OCI-LY1 (cell line): ENCODE results near the gene CMTM1.

Source experiments
- H2AFZ ChIP-seq: fragments of 200-600 bp; sonication (generic), shearing (Covaris generic); 2 replicates; pipeline ENCODE4 v1.6.0; 2014; ENCODE audit warnings: antibody characterized with exemption, mild to moderate bottlenecking, low read length
- H3F3A ChIP-seq: fragments of 200-600 bp; sonication (generic), shearing (Covaris generic); 2 replicates; pipeline ENCODE4 v1.6.0; 2014; ENCODE audit warnings: mild to moderate bottlenecking, antibody characterized with exemption, low read length, moderate library complexity; ENCODE audit not compliant: insufficient read depth
- H3K27ac ChIP-seq: fragments of 200-600 bp; sonication (generic); 2 replicates; pipeline ENCODE4 v1.5.1; 2014; ENCODE audit warnings: low read length, mixed run types, mild to moderate bottlenecking, low read depth; ENCODE audit not compliant: poor library complexity, severe bottlenecking
- H3K27me3 ChIP-seq: fragments of 200-600 bp; sonication (generic); 2 replicates; pipeline ENCODE4 v1.6.0; 2014; ENCODE audit warnings: antibody characterized with exemption, mild to moderate bottlenecking, low read length, moderate library complexity; ENCODE audit not compliant: insufficient read depth
- H3K36me3 ChIP-seq: fragments of 200-600 bp; sonication (generic); 2 replicates; pipeline ENCODE4 v1.6.1; 2014; ENCODE audit warnings: mild to moderate bottlenecking, antibody characterized with exemption, low read length, moderate library complexity, mixed read lengths; ENCODE audit not compliant: insufficient read depth
- H3K4me1 ChIP-seq: fragments of 200-600 bp; sonication (generic); 2 replicates; pipeline ENCODE4 v1.5.1; 2014; ENCODE audit warnings: mild to moderate bottlenecking, low read length, moderate library complexity; ENCODE audit not compliant: insufficient read depth, severe bottlenecking
- H3K4me2 ChIP-seq: fragments of 200-600 bp; sonication (generic), shearing (Covaris generic); 2 replicates; pipeline ENCODE4 v1.6.1; 2014; ENCODE audit warnings: low read length
- H3K4me3 ChIP-seq: fragments of 200-600 bp; sonication (generic); 2 replicates; pipeline ENCODE4 v1.5.1; 2014; ENCODE audit warnings: low read length, low read depth, mild to moderate bottlenecking, mixed read lengths; ENCODE audit not compliant: poor library complexity, severe bottlenecking
- H3K79me2 ChIP-seq: fragments of 200-600 bp; shearing (Covaris generic); 2 replicates; pipeline ENCODE4 v1.6.1; 2016; ENCODE audit warnings: mixed run types, low read length, mixed read lengths; ENCODE audit not compliant: insufficient read depth
- H3K9ac ChIP-seq: fragments of 200-600 bp; sonication (generic), shearing (Covaris generic); 2 replicates; pipeline ENCODE4 v1.6.1; 2014; ENCODE audit warnings: mild to moderate bottlenecking, low read length, mixed read lengths
- H3K9me2 ChIP-seq: fragments of 200-600 bp; sonication (generic), shearing (Covaris generic); 2 replicates; pipeline ENCODE4 v1.6.1; 2014; ENCODE audit warnings: low read depth, mild to moderate bottlenecking, low read length, mixed read lengths
- H3K9me3 ChIP-seq: fragments of 200-600 bp; shearing (Covaris generic); 2 replicates; pipeline ENCODE4 v1.6.1; 2014; ENCODE audit warnings: low read length, mixed read lengths
- H4K20me1 ChIP-seq: fragments of 200-600 bp; sonication (generic), shearing (Covaris generic); 2 replicates; pipeline ENCODE4 v1.6.0; 2016; ENCODE audit warnings: mild to moderate bottlenecking, low read length; ENCODE audit not compliant: insufficient read depth
- EZH2 ChIP-seq: fragments of 200-600 bp; sonication (generic), shearing (Covaris generic); IDR thresholded peaks from 2 replicates; pipeline ENCODE4 v1.8.0; 2017; ENCODE audit warnings: borderline replicate concordance, mixed run types, mild to moderate bottlenecking, antibody characterized with exemption, low read length, moderate library complexity, mixed read lengths
- TF ChIP-seq, protein P1 (sequence below): fragments of 200-600 bp; sonication (generic), shearing (Covaris generic); IDR thresholded peaks from 2 replicates; pipeline ENCODE4 v1.5.1; 2017; ENCODE audit warnings: mild to moderate bottlenecking, antibody characterized with exemption, low read length, moderate library complexity, mixed read lengths

The CMTM1 gene

DNA sequence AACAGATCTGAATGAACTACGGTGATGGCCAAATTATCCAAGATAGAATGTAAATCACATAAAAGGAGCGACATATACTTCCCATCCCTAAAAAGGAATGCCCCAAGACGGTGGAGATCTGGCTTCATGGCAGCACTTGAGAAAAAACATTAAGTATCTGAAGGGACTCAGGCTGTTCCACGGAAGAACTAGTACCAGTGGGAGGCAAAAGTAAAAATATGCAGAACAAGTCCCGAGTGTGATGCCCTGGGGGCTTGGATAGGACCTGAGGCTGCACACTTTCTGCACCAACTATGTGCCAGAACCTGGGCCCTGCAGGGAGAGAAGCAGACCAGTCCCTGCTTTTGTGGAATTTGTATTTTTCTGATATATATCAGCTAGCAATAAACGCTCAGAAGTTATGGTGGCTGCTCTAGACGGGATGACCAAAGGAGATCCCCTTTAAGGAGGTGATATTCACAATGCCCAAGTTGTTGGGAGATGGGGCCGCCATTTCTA, 14.4 kb upstream of the CMTM1 start:
- H3F3A ChIP-seq: no peaks in the 10 kb centered on the region; the same call in 1 of the 2 replicates
- H3K9ac ChIP-seq: peak overlapping the region; percentile 81
- peaks cover 78% of the 10 kb centered on the region for H3K4me1 ChIP-seq
- H3K27me3 ChIP-seq: no peaks in the 10 kb centered on the region
- no peaks in the 10 kb centered on the region for H4K20me1 ChIP-seq
- H3K27ac ChIP-seq: peak overlapping the region; percentile 85
- H3K9me3 ChIP-seq: no peaks in the 10 kb centered on the region
- TF ChIP-seq EZH2: no peak
- TF ChIP-seq, protein P1, sequence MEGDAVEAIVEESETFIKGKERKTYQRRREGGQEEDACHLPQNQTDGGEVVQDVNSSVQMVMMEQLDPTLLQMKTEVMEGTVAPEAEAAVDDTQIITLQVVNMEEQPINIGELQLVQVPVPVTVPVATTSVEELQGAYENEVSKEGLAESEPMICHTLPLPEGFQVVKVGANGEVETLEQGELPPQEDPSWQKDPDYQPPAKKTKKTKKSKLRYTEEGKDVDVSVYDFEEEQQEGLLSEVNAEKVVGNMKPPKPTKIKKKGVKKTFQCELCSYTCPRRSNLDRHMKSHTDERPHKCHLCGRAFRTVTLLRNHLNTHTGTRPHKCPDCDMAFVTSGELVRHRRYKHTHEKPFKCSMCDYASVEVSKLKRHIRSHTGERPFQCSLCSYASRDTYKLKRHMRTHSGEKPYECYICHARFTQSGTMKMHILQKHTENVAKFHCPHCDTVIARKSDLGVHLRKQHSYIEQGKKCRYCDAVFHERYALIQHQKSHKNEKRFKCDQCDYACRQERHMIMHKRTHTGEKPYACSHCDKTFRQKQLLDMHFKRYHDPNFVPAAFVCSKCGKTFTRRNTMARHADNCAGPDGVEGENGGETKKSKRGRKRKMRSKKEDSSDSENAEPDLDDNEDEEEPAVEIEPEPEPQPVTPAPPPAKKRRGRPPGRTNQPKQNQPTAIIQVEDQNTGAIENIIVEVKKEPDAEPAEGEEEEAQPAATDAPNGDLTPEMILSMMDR: no peak
- peaks cover 25% of the 10 kb centered on the region for H3K79me2 ChIP-seq
- H3K36me3 ChIP-seq: peaks cover 7% of the 10 kb centered on the region; the same call in 1 of the 2 replicates
- peak overlapping the region; percentile 65 for H3K4me3 ChIP-seq
- H3K4me2 ChIP-seq: peak overlapping the region; percentile 82
- H2AFZ ChIP-seq: no peak overlapping the region
- H3K9me2 ChIP-seq: no peaks in the 10 kb centered on the region

- no peak within 1 kb of the TSS for H2AFZ ChIP-seq
- peaks cover 71% of the 10 kb centered on the region for H3K4me1 ChIP-seq
- H3K4me3 ChIP-seq: peak within 1 kb of the TSS; percentile 65
- H4K20me1 ChIP-seq: no peaks in the 10 kb centered on the region
- peaks cover 25% of the 10 kb centered on the region for H3K79me2 ChIP-seq
- no peak for TF ChIP-seq EZH2
- TF ChIP-seq, protein P1: no peak
- peak within 1 kb of the TSS; percentile 82 for H3K4me2 ChIP-seq
- no peaks in the 10 kb centered on the region; the same call in 1 of the 2 replicates for H3F3A ChIP-seq
- no peaks in the 10 kb centered on the region for H3K9me2 ChIP-seq
- H3K36me3 ChIP-seq: peaks cover 14% of the 10 kb centered on the region; the same call in 1 of the 2 replicates
- no peaks in the 10 kb centered on the region for H3K9me3 ChIP-seq
- H3K27me3 ChIP-seq: no peaks in the 10 kb centered on the region
- H3K27ac ChIP-seq: peak within 1 kb of the TSS; percentile 85
- H3K9ac ChIP-seq: peak within 1 kb of the TSS; percentile 81
Observed at GRCh38 chr16:66552286-66553177, 13.7 kb upstream of the CMTM1 start, which contains the start of gene CKLF. TSS of gene CKLF (plus strand) at chr16:66552576. CDS start at chr16:66552716, 140 bp downstream.

DNA sequence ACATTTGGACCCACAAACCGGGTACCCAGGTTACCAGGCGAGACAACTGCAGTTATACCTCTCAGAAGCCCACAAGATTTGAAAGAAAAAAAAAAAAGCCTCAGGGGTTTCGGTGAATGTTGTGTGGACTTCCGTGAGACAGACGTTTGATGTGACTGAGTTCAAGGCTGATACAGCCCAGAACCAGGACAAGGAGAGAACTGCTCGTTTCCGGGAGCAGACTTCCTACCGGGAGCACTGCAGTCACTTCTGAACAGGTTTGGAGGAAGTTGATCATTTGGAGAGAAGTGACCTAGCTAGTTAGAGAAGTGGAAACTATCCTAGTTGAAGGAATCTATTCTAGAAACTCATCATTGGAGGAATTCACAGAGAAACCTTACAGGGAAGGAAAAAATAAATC, 13.0 kb upstream of the CMTM1 start:
- H3K36me3 ChIP-seq: peaks cover 21% of the 10 kb centered on the region; the same call in 1 of the 2 replicates
- peak overlapping the region; percentile 81 for H3K9ac ChIP-seq
- no peak for TF ChIP-seq EZH2
- TF ChIP-seq, protein P1: no peak
- no peak overlapping the region for H2AFZ ChIP-seq
- no peaks in the 10 kb centered on the region for H3K9me2 ChIP-seq
- H3K27me3 ChIP-seq: no peaks in the 10 kb centered on the region
- peaks cover 25% of the 10 kb centered on the region for H3K79me2 ChIP-seq
- peak overlapping the region; percentile 85 for H3K27ac ChIP-seq
- peak overlapping the region; percentile 82 for H3K4me2 ChIP-seq
- peak overlapping the region; percentile 65 for H3K4me3 ChIP-seq
- H3F3A ChIP-seq: no peaks in the 10 kb centered on the region; the same call in 1 of the 2 replicates
- peaks cover 69% of the 10 kb centered on the region for H3K4me1 ChIP-seq
- no peaks in the 10 kb centered on the region for H3K9me3 ChIP-seq
- no peaks in the 10 kb centered on the region for H4K20me1 ChIP-seq
